ENCODE results near the gene CLEC4E.
A peak's percentile ranks its signal among the peaks of the same experiment; 100 is the strongest.
"Not testable (repeated sequence)": the region's sequence is repeated elsewhere in the genome, so short reads cannot be mapped to it uniquely, and the experiment has no call there.

The CLEC4E gene

DNA sequence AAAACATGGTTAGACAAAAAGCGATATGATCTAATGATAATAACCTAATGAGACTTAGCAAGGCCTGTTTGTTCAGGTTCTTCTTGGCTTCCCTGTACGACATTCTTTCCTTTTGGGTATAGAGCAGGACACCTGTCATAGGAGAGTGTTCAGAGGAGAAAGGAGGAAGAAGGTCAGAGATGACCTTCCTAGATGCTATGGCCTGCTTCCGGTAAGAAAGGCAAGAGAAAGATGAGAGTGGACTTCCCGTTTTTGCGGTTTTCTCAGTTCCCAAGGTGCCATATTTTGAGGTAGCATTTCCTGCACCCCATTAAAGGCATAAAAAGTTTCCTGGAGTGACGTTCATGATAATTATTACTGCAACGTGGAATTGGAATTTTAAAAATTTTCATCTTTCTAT, 8.7 kb downstream of the CLEC4E start:
- DNase-seq = no peak

DNA sequence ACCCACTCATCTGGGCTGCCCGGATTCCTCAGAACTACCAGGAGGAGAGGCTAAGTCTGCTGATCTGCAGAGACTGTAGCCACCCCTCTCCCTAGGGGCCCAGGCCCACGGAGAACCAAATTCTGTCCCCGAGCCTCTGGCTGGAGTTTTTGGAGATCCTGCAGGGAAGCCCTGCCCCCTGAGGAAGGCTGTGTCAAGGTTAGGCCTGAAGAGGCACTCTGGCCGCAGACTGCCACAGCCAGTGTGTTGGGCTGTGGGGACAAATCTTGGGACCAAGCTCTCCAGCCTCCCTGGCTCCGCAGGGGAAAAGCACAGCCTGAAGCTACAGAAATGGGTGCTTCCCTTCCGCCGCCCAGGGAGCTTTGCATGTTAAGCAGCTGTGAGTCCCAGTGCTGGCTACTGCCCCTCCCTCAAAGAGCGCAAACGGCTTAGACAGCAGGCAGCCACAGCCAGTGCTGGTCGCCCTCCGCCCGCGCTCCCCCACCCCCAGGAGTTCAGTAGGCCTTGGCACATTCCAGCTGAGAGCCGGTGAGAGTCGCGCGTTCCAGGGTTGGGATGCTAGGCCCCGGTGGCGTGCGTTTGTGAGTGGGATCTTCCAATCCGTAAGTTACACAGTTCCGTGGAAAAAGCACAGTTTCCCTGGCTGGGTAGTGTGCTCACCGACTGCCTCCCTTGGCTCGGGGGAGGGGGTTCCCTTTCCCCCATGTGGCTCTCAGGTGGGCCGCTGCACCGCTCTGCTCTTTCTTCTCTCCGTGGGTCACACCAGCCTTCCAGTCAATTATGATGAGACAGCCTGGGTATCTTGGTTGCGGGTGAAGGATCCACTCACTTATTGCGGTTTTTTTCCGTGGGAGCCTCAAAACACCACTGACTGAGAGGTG, 13.2 kb downstream of the CLEC4E start:
- DNase-seq = no peak

DNA sequence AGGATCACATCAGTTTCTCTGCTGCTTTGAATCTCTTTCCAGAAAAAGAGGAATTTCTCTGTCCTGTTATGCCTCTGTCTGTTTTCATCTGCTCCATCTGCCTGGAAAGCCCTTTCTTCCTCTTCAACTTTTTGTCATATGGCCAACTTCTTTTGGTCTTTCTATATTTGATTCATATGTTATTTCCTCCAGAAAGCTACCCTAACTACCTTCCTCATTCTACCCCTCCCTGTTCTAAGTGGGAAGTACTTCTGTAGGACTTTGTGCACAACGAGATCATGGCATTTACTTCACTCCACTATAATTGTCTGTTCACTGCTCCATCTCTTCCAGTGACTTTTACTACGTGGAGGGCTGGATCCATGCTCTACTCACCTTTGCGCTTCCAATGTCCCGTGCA, 21.5 kb downstream of the CLEC4E start:
- DNase-seq = peak; percentile 58

DNA sequence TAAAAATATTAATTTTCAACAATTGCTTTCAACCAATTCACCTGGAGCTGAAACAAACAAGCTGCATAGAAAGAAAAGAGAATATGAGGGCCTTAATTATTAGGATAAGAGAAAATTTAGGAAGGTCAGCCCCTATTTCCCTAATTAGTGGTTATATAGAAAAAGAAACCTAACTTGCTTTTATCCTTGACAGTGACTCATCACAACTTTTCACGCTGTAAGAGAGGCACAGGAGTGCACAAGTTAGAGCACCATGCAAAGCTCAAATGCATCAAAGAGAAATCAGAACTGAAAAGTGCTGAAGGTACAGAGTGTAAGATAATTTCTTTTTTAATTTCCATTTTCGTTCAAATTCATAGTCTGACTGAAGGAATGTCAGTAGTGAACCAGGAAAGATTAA, 22.7 kb downstream of the CLEC4E start:
- DNase-seq = peak; percentile 48

DNA sequence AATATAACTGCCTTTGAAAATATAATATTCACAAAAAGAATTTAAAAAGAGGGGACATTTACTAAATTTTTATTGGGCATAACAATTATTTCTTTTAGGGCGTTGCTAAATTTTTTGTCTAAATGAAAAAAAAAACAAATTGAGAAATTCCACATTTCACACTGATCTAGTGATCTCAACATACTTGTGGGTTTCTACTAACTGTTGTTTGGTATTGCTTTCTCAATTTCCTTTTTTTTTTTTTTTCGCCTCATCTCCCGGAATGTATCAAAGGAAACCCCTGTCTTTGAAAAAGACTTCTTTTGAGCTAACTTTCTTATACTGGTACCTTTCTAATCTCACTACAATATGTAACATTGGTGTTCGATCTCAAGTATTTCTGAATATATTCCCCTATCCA, 27.4 kb downstream of the CLEC4E start, which contains the start of gene CLEC4D:
Gene CLEC4D, plus strand, starts transcription at position 248 of the 400 bp plus-strand sequence. CDS start 230 bp downstream, outside the sequence.
- DNase-seq = peak; percentile 85

DNA sequence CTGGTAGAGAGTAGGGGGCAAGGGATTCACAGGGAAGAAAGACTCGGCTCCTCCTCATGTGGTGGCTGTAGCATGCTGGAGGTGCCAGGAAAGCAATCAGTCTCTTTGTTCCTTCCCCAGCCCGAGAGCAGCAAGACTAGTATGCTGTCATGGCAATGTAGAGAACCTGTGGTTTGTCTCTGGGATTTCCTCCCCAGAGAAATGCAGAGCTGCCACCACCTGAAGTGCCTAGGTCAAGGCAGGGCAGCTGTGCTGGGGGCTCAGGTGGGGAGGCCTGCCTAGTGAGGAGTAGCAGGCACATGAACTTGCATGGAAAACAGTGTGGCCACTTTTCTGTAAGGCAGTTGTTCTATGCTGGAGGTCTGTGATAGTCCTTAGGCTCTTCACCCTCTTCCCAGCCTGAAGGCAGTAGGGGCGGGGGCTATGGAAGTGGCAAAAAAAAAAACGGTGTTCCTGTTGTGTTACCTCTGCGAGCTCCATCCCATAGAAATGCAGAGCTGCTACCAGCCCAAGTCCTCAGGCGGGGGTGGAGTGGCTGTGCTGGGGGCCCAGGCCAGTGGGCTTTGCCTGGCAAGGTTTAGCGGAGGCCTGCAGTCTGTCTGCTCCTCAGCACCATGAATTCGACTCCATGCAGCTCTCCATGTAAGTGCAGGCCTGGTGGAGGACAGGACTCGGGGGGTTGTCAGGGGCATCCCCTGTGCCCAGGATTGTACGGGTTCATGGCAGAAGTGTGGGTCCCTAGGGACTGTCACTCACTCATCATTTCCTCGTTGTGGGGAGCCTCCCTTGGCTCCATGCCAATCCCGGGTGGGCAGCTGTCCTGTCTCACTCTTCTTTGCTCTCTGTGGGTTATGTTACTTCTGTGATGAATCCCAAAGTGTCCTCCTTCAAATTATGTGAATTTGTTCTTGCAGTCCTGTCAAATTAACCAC, 31.5 kb downstream of the CLEC4E start:
- no peak for DNase-seq

DNA sequence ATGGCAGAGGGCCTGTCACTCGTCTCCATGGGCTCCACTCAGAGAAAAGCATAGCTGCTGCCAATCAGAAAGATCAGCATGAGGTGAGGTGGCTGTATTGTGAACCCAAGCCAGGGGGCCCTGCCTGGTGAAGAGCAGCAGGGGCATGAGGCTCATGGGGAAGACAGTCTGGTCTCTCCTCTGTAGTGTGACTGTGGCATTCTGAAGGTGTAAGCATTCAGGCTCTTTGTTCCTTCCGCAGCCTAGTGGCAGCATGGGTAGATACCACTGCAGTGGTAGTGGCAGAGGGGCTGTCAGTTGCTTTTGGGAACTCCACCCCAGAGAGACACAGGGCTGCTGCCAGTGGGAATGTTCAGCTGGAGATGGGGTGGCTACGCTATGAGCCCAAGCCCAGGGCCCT, 32.5 kb downstream of the CLEC4E start:
- DNase-seq = no peak

DNA sequence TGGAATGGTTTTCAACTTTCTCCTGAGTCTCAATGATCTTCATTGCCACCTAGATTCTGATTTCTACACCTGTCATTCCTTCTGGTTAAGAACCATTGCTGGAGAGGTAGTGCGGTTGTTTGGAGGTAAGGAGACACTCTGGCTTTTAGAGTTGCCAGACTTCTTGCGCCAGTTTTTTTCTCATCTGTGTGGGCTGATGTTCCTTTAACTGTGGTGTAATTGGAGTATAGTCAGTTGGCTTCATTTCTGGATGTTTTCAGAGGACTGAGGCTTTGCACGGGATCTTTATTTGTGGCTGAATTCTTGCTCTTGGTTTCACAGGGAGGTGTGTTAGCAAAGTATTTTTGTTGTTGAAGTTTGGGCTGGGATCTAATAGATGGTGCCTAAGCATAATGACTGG, 33.1 kb downstream of the CLEC4E start:
- DNase-seq = peak; percentile 65

DNA sequence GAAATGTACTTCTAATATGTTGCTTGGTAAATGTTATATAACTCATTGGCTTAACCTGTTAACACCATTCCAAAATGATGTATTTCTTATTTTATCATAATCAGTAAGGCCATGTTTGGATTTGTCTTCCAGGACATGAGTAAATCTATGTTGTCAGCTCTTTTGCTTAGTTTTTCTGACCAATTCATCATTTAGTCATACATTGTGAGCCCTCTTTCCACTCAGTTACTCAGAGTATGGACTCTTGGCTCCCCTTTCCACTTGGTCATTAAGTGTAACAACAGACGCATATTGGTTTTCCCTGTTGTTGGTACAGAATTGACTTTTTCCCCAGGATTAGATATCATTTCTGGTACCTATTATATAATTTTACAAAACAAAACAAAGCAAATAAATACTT, 36.4 kb downstream of the CLEC4E start:
- no peak for DNase-seq

DNA sequence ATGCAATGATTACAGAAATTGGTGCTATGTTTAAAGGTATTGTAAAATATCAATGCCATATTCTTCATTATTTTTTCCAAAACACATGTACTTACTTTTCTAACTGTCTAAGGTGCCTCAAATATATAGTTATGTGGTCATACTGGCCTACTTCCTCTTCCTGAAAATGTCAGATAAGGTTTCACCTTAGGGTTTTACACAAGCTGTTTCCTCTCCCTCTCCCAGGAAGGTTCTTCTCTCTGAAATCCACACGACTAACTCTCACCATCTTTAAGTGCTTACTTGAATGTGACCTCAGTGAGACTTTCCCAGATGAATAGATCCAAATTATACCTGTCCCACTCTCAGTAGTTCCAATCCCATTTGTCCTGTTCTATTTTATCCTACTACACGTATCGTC, 39.0 kb downstream of the CLEC4E start:
- no peak for DNase-seq

DNA sequence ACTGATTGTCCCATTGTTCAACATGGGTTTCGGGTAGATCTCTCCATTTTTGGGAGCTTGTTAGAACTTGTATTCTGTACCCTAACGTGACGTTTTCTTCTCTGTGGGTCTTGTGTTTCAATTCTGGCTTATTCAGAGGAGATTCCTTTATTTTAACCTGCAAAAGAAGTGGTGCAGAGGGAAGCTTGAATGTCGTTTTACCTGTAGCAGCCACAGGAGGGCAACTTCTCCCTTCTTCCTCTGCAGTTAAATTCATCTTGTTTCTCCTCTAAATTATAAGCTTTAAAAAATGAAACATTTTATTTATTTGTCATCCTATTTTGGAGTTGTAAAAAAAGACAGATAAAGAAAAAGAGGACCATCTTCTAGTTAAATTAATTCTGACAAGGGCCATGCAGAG, 41.1 kb downstream of the CLEC4E start:
- DNase-seq = no peak

DNA sequence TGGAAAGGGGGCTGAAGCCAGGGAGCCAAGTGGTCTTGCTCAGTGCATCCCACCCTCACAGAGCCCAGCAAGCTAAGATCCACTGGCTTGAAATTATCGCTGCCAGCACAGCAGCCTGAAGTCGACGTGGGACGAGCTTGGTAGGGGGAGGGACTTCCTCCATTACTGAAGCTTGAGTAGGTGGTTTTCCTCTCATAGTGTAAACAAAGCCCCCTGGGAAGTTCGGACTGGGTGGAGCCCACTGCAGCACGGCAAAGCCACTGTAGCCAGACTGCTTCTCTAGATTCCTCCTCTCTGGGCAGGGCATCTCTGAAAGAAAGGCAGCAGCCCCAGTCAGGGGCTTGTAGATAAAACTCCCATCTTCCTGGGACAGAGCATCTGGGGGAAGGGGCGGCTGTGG, 44.6 kb downstream of the CLEC4E start:
- not testable (repeated sequence) for DNase-seq

DNA sequence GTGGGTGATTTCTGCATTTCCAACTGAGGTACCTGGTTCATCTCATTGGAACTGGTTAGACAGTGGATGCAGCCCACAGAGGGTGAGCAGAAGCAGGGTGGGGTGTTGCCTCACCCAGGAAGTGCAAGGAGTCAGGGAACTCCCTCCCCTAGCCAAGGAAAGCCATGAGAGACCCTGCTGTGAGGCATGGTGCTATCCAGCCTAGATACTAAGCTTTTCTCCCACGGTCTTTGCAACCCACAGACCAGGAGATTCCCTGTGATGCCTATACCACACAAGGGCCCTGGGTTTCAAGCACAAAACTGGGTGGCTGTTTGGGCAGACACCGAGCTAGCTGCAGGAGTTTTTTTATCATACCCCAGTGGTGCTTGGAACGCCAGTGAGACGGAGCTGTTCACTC, 45.0 kb downstream of the CLEC4E start:
- DNase-seq = not testable (repeated sequence)

DNA sequence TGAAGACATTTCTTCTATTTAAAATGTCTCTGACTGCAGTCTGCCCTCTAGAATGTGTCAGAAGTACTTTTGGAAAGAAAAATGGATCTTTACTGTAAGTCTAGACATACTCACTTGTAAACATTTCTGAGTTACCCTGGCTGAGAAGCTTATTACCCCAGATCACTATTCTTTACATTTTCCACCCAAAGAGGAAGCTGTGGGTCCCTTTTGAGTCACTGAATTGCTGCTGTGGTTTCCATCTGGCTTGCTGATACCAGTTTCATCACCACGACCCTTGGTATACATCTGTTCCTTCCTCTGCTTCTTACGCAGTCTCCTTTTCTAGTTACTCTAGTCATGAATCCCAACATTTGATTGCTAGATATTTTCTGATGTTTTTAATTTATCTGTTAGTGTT, 47.6 kb downstream of the CLEC4E start:
- DNase-seq = peak; percentile 97

DNA sequence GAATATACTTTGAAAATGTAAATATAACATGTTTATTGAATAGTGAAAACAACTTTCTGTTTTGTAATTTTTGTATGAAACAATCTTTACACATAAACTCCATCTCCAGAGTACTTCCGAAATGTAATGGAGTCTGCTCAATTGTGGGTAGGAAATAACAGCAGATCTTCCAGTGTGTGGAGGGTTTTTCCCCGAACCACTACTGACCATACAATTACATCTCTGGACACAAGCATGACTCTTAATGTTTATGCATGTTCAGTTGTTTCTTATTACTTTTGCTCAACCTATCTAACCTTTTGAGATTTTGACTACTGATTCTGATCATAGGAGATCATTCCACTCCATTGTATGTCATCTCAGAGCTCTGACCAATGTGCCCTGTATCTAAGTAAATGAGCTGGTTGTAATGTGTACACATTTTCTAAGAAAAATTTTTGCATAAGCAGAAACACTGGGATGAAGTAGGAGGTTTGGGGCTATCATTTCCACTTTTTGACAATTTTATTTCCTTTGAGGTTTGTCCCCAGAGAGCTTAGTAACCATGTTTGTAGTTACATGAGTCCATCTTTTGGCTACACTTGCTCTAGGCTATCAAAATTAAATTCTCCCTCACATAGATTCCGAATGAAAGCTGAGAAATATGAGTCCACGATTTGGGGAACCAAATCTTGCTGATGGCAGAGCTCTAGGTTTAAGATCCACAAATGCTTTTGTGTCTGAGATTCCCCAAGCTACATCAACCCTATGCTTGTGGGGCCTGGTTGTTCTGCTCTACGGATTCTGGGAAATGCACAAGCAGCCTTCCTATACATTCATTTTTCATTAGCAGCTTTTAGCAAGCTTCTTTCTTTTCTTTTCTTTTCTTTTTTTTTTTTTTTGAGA, 48.8 kb downstream of the CLEC4E start:
- peak; percentile 60 for DNase-seq
